Breast epithelium (tissue), 3 donors: ENCODE measurements around the gene SRGAP2C.
"Not testable (repeated sequence)": the region's sequence is repeated elsewhere in the genome, so short reads cannot be mapped to it uniquely, and the experiment has no call there.

Experiments
- CTCF ChIP-seq, 3 donors: fragments of 450-650 bp; IDR thresholded peaks; one replicate each; pipeline ENCODE4 v1.5.1; 2016 to 2017; ENCODE audit warnings: antibody characterized with exemption in 3 of 3, mild to moderate bottlenecking in 3 of 3, moderate library complexity in 3 of 3
- POLR2A ChIP-seq: fragments of 450-650 bp; IDR thresholded peaks from one replicate; pipeline ENCODE4 v1.6.1; 2016; ENCODE audit warnings: antibody characterized with exemption, mild to moderate bottlenecking, moderate library complexity
- POLR2AphosphoS5 ChIP-seq, 3 donors: sonication (generic); formaldehyde crosslinking; IDR thresholded peaks; one replicate each; pipeline ENCODE4 v1.6.1; 2017; ENCODE audit warnings: antibody characterized with exemption in 3 of 3

- not testable (repeated sequence) for TF ChIP-seq CTCF (IDR thresholded peaks at IDR 0.05); POLR2A; POLR2AphosphoS5 (IDR thresholded peaks at IDR 0.05)
These were observed 79.0 kb downstream of the SRGAP2C start for GRCh38 chr1:121263789-121264244.
